WTC11 (cell line): ENCODE data around the gene RARB. TPM values are rescaled to one million over a fixed set of nuclear protein-coding genes. Genes with fewer than 3 reads are reported as not detected.

Experiments used
- ATAC-seq: fragments of 200-7000 bp; cut with Tn5 transposase; 2 replicates; pipeline ENCODE4 v1.10.0; 2021; ENCODE audit warnings: mild to moderate bottlenecking, moderate library complexity
- CTCF ChIA-PET: fragments of 300-600 bp; sonication (Branson Sonifier 250); formaldehyde crosslinking; loops from one replicate; lab custom pipeline; 2021; ENCODE audit warnings: antibody characterized with exemption; lab: Charles Lee
- POLR2A ChIA-PET: fragments of 350-600 bp; sonication (Branson Sonifier 250); formaldehyde crosslinking; loops from one replicate; lab custom pipeline; 2021; ENCODE audit warnings: antibody characterized with exemption; lab: Charles Lee
- DNase-seq: peaks from one replicate; pipeline ENCODE4 v3.0.0; 2021; ENCODE audit warnings: low spot score
- H3K27ac Mint-ChIP-seq: 2 replicates; pipeline ENCODE4 v1.8.0; 2021; ENCODE audit warnings: mixed read lengths
- H3K27me3 Mint-ChIP-seq: 2 replicates; pipeline ENCODE4 v1.8.0; 2021; ENCODE audit warnings: low read depth, mild to moderate bottlenecking, moderate library complexity, mixed read lengths
- H3K36me3 Mint-ChIP-seq: 2 replicates; pipeline ENCODE4 v1.8.0; 2021; ENCODE audit warnings: mixed read lengths
- H3K4me1 Mint-ChIP-seq: 2 replicates; pipeline ENCODE4 v1.8.0; 2022; ENCODE audit warnings: mixed read lengths
- H3K4me3 Mint-ChIP-seq: 2 replicates; pipeline ENCODE4 v1.8.0; 2021; ENCODE audit warnings: mild to moderate bottlenecking, moderate library complexity, mixed read lengths
- H3K9me3 Mint-ChIP-seq: 2 replicates; pipeline ENCODE4 v1.8.0; 2021; ENCODE audit warnings: mixed read lengths
- AR ChIP-seq: fragments of 250-450 bp; sonication (Bioruptor Pico); IDR thresholded peaks from 2 replicates; pipeline ENCODE4 v1.9.0; 2021; ENCODE audit warnings: mild to moderate bottlenecking
- CBFB ChIP-seq: sonication (generic); formaldehyde crosslinking; IDR thresholded peaks from 2 replicates; pipeline ENCODE4 v1.8.1; 2022; ENCODE audit warnings: mild to moderate bottlenecking, low read depth, missing genetic modification reagents
- E2F4 ChIP-seq: sonication (generic); formaldehyde crosslinking; IDR thresholded peaks from 2 replicates; pipeline ENCODE4 v1.8.1; 2022; ENCODE audit warnings: low read depth, mild to moderate bottlenecking, moderate library complexity, missing genetic modification reagents, borderline replicate concordance
- E2F5 ChIP-seq: sonication (generic); formaldehyde crosslinking; IDR thresholded peaks from 2 replicates; pipeline ENCODE4 v1.8.1; 2022; ENCODE audit warnings: mild to moderate bottlenecking, moderate library complexity, missing genetic modification reagents
- ELF4 ChIP-seq: sonication (generic); formaldehyde crosslinking; IDR thresholded peaks from 2 replicates; pipeline ENCODE4 v1.8.1; 2022; ENCODE audit warnings: low read depth, mild to moderate bottlenecking, moderate library complexity, missing genetic modification reagents
- EMX1 ChIP-seq: fragments of 250-450 bp; sonication (Bioruptor Pico); IDR thresholded peaks from 2 replicates; pipeline ENCODE4 v1.8.0; 2021; ENCODE audit warnings: mild to moderate bottlenecking
- ESRRA ChIP-seq: sonication (generic); formaldehyde crosslinking; IDR thresholded peaks from 2 replicates; pipeline ENCODE4 v1.8.1; 2022; ENCODE audit warnings: mild to moderate bottlenecking, missing genetic modification reagents, borderline replicate concordance
- FOXJ3 ChIP-seq: sonication (generic); formaldehyde crosslinking; IDR thresholded peaks from 2 replicates; pipeline ENCODE4 v1.9.0; 2021; ENCODE audit warnings: missing genetic modification reagents, mild to moderate bottlenecking, borderline replicate concordance
- GABPB1 ChIP-seq: sonication (generic); formaldehyde crosslinking; IDR thresholded peaks from 2 replicates; pipeline ENCODE4 v1.8.1; 2023; ENCODE audit warnings: mild to moderate bottlenecking, missing genetic modification reagents
- IRF1 ChIP-seq: sonication (generic); formaldehyde crosslinking; IDR thresholded peaks from 2 replicates; pipeline ENCODE4 v1.8.0; 2023; ENCODE audit warnings: missing genetic modification reagents
- JAZF1 ChIP-seq: fragments of 250-450 bp; sonication (Bioruptor Pico); IDR thresholded peaks from 2 replicates; pipeline ENCODE4 v1.9.0; 2021; ENCODE audit warnings: moderate library complexity, mild to moderate bottlenecking, inconsistent platforms
- JUN ChIP-seq: sonication (generic); formaldehyde crosslinking; IDR thresholded peaks from 2 replicates; pipeline ENCODE4 v1.8.0; 2023; ENCODE audit warnings: mild to moderate bottlenecking, missing genetic modification reagents
- MAX ChIP-seq: sonication (generic); formaldehyde crosslinking; IDR thresholded peaks from 2 replicates; pipeline ENCODE4 v1.8.0; 2022; ENCODE audit warnings: mild to moderate bottlenecking, missing genetic modification reagents
- NFATC4 ChIP-seq: fragments of 250-450 bp; sonication (Bioruptor Pico); IDR thresholded peaks from 2 replicates; pipeline ENCODE4 v1.9.0; 2021; ENCODE audit warnings: mild to moderate bottlenecking
- NFYB ChIP-seq: sonication (generic); formaldehyde crosslinking; conservative IDR thresholded peaks from 2 replicates; pipeline ENCODE4 v1.8.0; 2022; ENCODE audit warnings: low read depth, missing genetic modification reagents
- NR3C1 ChIP-seq: sonication (generic); formaldehyde crosslinking; conservative IDR thresholded peaks from 2 replicates; pipeline ENCODE4 v1.8.1; 2023; ENCODE audit warnings: low read depth, mild to moderate bottlenecking, missing genetic modification reagents
- SMAD4 ChIP-seq: sonication (generic); formaldehyde crosslinking; IDR thresholded peaks from 2 replicates; pipeline ENCODE4 v1.8.0; 2022; ENCODE audit warnings: mild to moderate bottlenecking, missing genetic modification reagents
- SP1 ChIP-seq: sonication (generic); formaldehyde crosslinking; conservative IDR thresholded peaks from 2 replicates; pipeline ENCODE4 v1.8.1; 2022; ENCODE audit warnings: missing genetic modification reagents
- TCF7 ChIP-seq: sonication (generic); formaldehyde crosslinking; IDR thresholded peaks from 2 replicates; pipeline ENCODE4 v1.8.0; 2022; ENCODE audit warnings: mild to moderate bottlenecking, low read depth, missing genetic modification reagents, moderate library complexity
- TEAD1 ChIP-seq: sonication (generic); formaldehyde crosslinking; IDR thresholded peaks from 2 replicates; pipeline ENCODE4 v1.8.0; 2022; ENCODE audit warnings: mild to moderate bottlenecking, missing genetic modification reagents
- TP53 ChIP-seq: sonication (generic); formaldehyde crosslinking; IDR thresholded peaks from 2 replicates; pipeline ENCODE4 v1.8.1; 2023; ENCODE audit warnings: mild to moderate bottlenecking, missing genetic modification reagents
- ZNF219 ChIP-seq: sonication (generic); formaldehyde crosslinking; IDR thresholded peaks from 2 replicates; pipeline ENCODE4 v1.8.0; 2023; ENCODE audit warnings: missing genetic modification reagents, mild to moderate bottlenecking, borderline replicate concordance
- ZNF416 ChIP-seq: fragments of 250-450 bp; sonication (Bioruptor Pico); IDR thresholded peaks from 2 replicates; pipeline ENCODE4 v1.9.0; 2021; ENCODE audit warnings: mild to moderate bottlenecking, inconsistent platforms
- total RNA-seq: library from RNA; stranded (reverse); gene quantifications from 3 replicates; pipeline ENCODE4 v1.2.3, GENCODE V29; 2021
- TF ChIP-seq, protein P1 (sequence below): fragments of 250-450 bp; sonication (Bioruptor Pico); IDR thresholded peaks from 2 replicates; pipeline ENCODE4 v1.9.0; 2021; ENCODE audit warnings: mild to moderate bottlenecking
- TF ChIP-seq, protein P2 (sequence below): sonication (generic); formaldehyde crosslinking; IDR thresholded peaks from 2 replicates; pipeline ENCODE4 v1.8.1; 2022; ENCODE audit warnings: low read depth, missing genetic modification reagents, borderline replicate concordance
- TF ChIP-seq, protein P3 (sequence below): fragments of 200-600 bp; IDR thresholded peaks from 2 replicates; pipeline ENCODE4 v1.8.0; 2022; ENCODE audit warnings: antibody characterized with exemption

RARB gene
- total RNA-seq, 1 experiment from 2014 or later, result not detected

GRCh38 chr3:25447285-25447684, 19.2 kb downstream of the RARB start:
- TF ChIP-seq JAZF1 (CRISPR knock-in tag) (no peak), NR3C1 (no peak), GABPB1 (CRISPR knock-in tag) (no peak), NFYB (no peak), IRF1 (CRISPR knock-in tag) (no peak), NFATC4 (no peak), ZNF416 (no peak), JUN (CRISPR knock-in tag) (no peak), MAX (no peak), EMX1 (no peak), SMAD4 (CRISPR knock-in tag) (no peak), TP53 (CRISPR knock-in tag) (no peak)
- TF ChIP-seq, protein P1, sequence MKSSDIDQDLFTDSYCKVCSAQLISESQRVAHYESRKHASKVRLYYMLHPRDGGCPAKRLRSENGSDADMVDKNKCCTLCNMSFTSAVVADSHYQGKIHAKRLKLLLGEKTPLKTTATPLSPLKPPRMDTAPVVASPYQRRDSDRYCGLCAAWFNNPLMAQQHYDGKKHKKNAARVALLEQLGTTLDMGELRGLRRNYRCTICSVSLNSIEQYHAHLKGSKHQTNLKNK (CRISPR knock-in tag), result no peak
- Mint-ChIP-seq H3K9me3 (no peaks in the 10 kb centered on the region), H3K4me3 (no peak overlapping the region), H3K27ac (no peak overlapping the region), H3K36me3 (no peaks in the 10 kb centered on the region), H3K27me3 (peaks cover 6% of the 10 kb centered on the region; the same call in 1 of the 2 replicates), H3K4me1 (peaks cover 13% of the 10 kb centered on the region)
- ChIA-PET POLR2A (no interaction called here), CTCF (no interaction called here)
- DNase-seq (no peak), ATAC-seq (no peak)

- Mint-ChIP-seq H3K4me1 (peaks cover 8% of the 10 kb centered on the region), H3K27ac (no peak overlapping the region), H3K27me3 (peaks cover 2% of the 10 kb centered on the region; the same call in 1 of the 2 replicates), H3K4me3 (no peak overlapping the region), H3K9me3 (no peaks in the 10 kb centered on the region), H3K36me3 (no peaks in the 10 kb centered on the region)
- ChIA-PET POLR2A (no interaction called here), CTCF (no interaction called here)
- ATAC-seq (no peak), DNase-seq (no peak)
- TF ChIP-seq ESRRA (CRISPR knock-in tag), result no peak
- TF ChIP-seq ELF4, result no peak
- TF ChIP-seq FOXJ3, result no peak
- no peak for TF ChIP-seq SP1
- TF ChIP-seq EMX1, result no peak
- TF ChIP-seq, protein P2, sequence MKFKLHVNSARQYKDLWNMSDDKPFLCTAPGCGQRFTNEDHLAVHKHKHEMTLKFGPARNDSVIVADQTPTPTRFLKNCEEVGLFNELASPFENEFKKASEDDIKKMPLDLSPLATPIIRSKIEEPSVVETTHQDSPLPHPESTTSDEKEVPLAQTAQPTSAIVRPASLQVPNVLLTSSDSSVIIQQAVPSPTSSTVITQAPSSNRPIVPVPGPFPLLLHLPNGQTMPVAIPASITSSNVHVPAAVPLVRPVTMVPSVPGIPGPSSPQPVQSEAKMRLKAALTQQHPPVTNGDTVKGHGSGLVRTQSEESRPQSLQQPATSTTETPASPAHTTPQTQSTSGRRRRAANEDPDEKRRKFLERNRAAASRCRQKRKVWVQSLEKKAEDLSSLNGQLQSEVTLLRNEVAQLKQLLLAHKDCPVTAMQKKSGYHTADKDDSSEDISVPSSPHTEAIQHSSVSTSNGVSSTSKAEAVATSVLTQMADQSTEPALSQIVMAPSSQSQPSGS (CRISPR knock-in tag), result no peak
- no peak for TF ChIP-seq ZNF219 (CRISPR knock-in tag)
- no peak for TF ChIP-seq TEAD1 (CRISPR knock-in tag)
- no peak for TF ChIP-seq AR (CRISPR knock-in tag)
- no peak for TF ChIP-seq CBFB (CRISPR knock-in tag)
- TF ChIP-seq TCF7 (CRISPR knock-in tag), result no peak
- TF ChIP-seq, protein P3, sequence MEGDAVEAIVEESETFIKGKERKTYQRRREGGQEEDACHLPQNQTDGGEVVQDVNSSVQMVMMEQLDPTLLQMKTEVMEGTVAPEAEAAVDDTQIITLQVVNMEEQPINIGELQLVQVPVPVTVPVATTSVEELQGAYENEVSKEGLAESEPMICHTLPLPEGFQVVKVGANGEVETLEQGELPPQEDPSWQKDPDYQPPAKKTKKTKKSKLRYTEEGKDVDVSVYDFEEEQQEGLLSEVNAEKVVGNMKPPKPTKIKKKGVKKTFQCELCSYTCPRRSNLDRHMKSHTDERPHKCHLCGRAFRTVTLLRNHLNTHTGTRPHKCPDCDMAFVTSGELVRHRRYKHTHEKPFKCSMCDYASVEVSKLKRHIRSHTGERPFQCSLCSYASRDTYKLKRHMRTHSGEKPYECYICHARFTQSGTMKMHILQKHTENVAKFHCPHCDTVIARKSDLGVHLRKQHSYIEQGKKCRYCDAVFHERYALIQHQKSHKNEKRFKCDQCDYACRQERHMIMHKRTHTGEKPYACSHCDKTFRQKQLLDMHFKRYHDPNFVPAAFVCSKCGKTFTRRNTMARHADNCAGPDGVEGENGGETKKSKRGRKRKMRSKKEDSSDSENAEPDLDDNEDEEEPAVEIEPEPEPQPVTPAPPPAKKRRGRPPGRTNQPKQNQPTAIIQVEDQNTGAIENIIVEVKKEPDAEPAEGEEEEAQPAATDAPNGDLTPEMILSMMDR, result no peak
- TF ChIP-seq E2F4, result no peak
- no peak for TF ChIP-seq JAZF1 (CRISPR knock-in tag)
- TF ChIP-seq E2F5 (CRISPR knock-in tag), result no peak
Measured at GRCh38 chr3:25447925-25448324, 19.9 kb downstream of the RARB start.
